Parathyroid adenoma (tissue), 2 donors: ENCODE measurements around the gene CUL9.

Source experiments
- H2AFZ ChIP-seq: fragments of 300-600 bp; sonication (generic); one replicate; pipeline ENCODE4 v1.7.0; 2017; ENCODE audit warnings: antibody characterized with exemption, mild to moderate bottlenecking
- H3K27ac ChIP-seq: fragments of 300-600 bp; sonication (generic); one replicate; pipeline ENCODE4 v1.7.0; 2017
- H3K27me3 ChIP-seq: fragments of 300-600 bp; sonication (generic); one replicate; pipeline ENCODE4 v1.7.0; 2017; ENCODE audit warnings: low read length; ENCODE audit not compliant: control insufficient read depth, insufficient read depth
- H3K36me3 ChIP-seq: fragments of 300-600 bp; sonication (generic); one replicate; pipeline ENCODE4 v1.7.0; 2017; ENCODE audit warnings: low read length; ENCODE audit not compliant: control insufficient read depth, insufficient read depth
- H3K4me1 ChIP-seq: fragments of 300-600 bp; sonication (generic); one replicate; pipeline ENCODE4 v1.7.0; 2017; ENCODE audit warnings: control low read depth
- H3K4me2 ChIP-seq: fragments of 300-600 bp; sonication (generic); one replicate; pipeline ENCODE4 v1.7.0; 2017; ENCODE audit warnings: low read length
- H3K4me3 ChIP-seq: fragments of 300-600 bp; sonication (generic); one replicate; pipeline ENCODE4 v1.7.0; 2017; ENCODE audit warnings: low read depth, low read length
- H3K79me2 ChIP-seq: fragments of 300-600 bp; sonication (generic); one replicate; pipeline ENCODE4 v1.7.0; 2017; ENCODE audit warnings: control low read depth
- H3K9ac ChIP-seq: fragments of 300-600 bp; sonication (generic); one replicate; pipeline ENCODE4 v1.7.0; 2017; ENCODE audit warnings: mild to moderate bottlenecking
- H3K9me3 ChIP-seq: fragments of 300-600 bp; sonication (generic); one replicate; pipeline ENCODE4 v1.7.0; 2017; ENCODE audit warnings: low read length; ENCODE audit not compliant: control insufficient read depth
- CTCF ChIP-seq: fragments of 300-600 bp; sonication (generic); IDR thresholded peaks from one replicate; pipeline ENCODE4 v1.7.0; 2017; ENCODE audit warnings: antibody characterized with exemption, mild to moderate bottlenecking
- donor health status: primary hyperparathyroidism.

Gene CUL9

GRCh38 chr6:43217351-43217750, 35.4 kb downstream of the CUL9 start:
- Histone ChIP-seq H3K9me3 (no peaks in the 10 kb centered on the region), H3K36me3 (no peaks in the 10 kb centered on the region), H3K4me3 (no peak overlapping the region), H3K27me3 (no peaks in the 10 kb centered on the region), H3K27ac (no peak overlapping the region), H2AFZ (no peak overlapping the region), H3K4me1 (no peaks in the 10 kb centered on the region), H3K79me2 (no peaks in the 10 kb centered on the region), H3K4me2 (no peak overlapping the region), H3K9ac (no peak overlapping the region)
- TF ChIP-seq CTCF: no peak

- Histone ChIP-seq H3K36me3 (no peaks in the 10 kb centered on the region), H3K9ac (no peak overlapping the region), H2AFZ (no peak overlapping the region), H3K4me3 (no peak overlapping the region), H3K4me2 (no peak overlapping the region), H3K27me3 (no peaks in the 10 kb centered on the region), H3K4me1 (no peaks in the 10 kb centered on the region), H3K9me3 (no peaks in the 10 kb centered on the region), H3K79me2 (no peaks in the 10 kb centered on the region), H3K27ac (no peak overlapping the region)
- no peak for TF ChIP-seq CTCF
These were observed 37.1 kb downstream of the CUL9 start for GRCh38 chr6:43219119-43219518.

GRCh38 chr6:43219814-43220213, 37.8 kb downstream of the CUL9 start:
- Histone ChIP-seq H3K36me3 (no peaks in the 10 kb centered on the region), H3K27ac (no peak overlapping the region)

GRCh38 chr6:43220439-43220951, 38.5 kb downstream of the CUL9 start:
- H3K36me3 ChIP-seq: no peaks in the 10 kb centered on the region
- TF ChIP-seq CTCF: no peak
- no peak overlapping the region for H2AFZ ChIP-seq
- H3K4me3 ChIP-seq: no peak overlapping the region
- H3K4me2 ChIP-seq: no peak overlapping the region
- H3K79me2 ChIP-seq: no peaks in the 10 kb centered on the region
- H3K9ac ChIP-seq: no peak overlapping the region
- H3K9me3 ChIP-seq: no peaks in the 10 kb centered on the region
- H3K27me3 ChIP-seq: no peaks in the 10 kb centered on the region
- no peaks in the 10 kb centered on the region for H3K4me1 ChIP-seq
- no peak overlapping the region for H3K27ac ChIP-seq

More at GRCh38 chr6:43219814-43220213, 37.8 kb downstream of the CUL9 start:
- Histone ChIP-seq H3K4me2 (no peak overlapping the region), H2AFZ (no peak overlapping the region), H3K9me3 (no peaks in the 10 kb centered on the region), H3K9ac (no peak overlapping the region), H3K79me2 (no peaks in the 10 kb centered on the region), H3K27me3 (no peaks in the 10 kb centered on the region), H3K4me1 (no peaks in the 10 kb centered on the region), H3K4me3 (no peak overlapping the region)
- no peak for TF ChIP-seq CTCF
